Lower lobe of right lung (tissue), 2 donors: Measurements from ENCODE around the gene SAA1. TPM values are rescaled to one million over a fixed set of nuclear protein-coding genes. Genes with fewer than 3 reads are reported as not detected.
"Not testable (repeated sequence)": the region's sequence is repeated elsewhere in the genome, so short reads cannot be mapped to it uniquely, and the experiment has no call there.

Experiments
- ATAC-seq, 2 donors: fragments of 200-7000 bp; cut with Tn5 transposase; one replicate each; pipeline ENCODE4 v1.9.1; 2020 to 2022; ENCODE audit warnings: mild to moderate bottlenecking in 2 of 2, moderate library complexity in 2 of 2
- DNase-seq: peaks from one replicate; pipeline ENCODE4 v3.0.0-alpha.2; 2020
- H3K27ac ChIP-seq: fragments of 200-600 bp; one replicate; pipeline ENCODE4 v1.8.0; 2022
- H3K27me3 ChIP-seq: fragments of 200-600 bp; one replicate; pipeline ENCODE4 v1.8.0; 2022; ENCODE audit warnings: low read depth
- H3K36me3 ChIP-seq: fragments of 200-600 bp; one replicate; pipeline ENCODE4 v1.8.0; 2022; ENCODE audit warnings: mild to moderate bottlenecking
- H3K4me1 ChIP-seq: fragments of 200-600 bp; one replicate; pipeline ENCODE4 v1.8.0; 2022
- H3K4me3 ChIP-seq: fragments of 200-600 bp; one replicate; pipeline ENCODE4 v1.8.0; 2022; ENCODE audit warnings: mild to moderate bottlenecking
- H3K9me3 ChIP-seq: fragments of 200-600 bp; one replicate; pipeline ENCODE4 v1.8.0; 2022
- intact Hi-C: fragments of 100-400 bp; cut with DNase I; formaldehyde crosslinking; loops from one replicate; pipeline ENCODE4 v1.11.0; 2022
- total RNA-seq: library from RNA; stranded (reverse); fragmentation: NEBNext Ultra II Directional; extraction: Animal tissue kit (Norgen Biotek cat#: 25700); gene quantifications from one replicate; pipeline ENCODE4 v1.2.1, GENCODE V29; 2021
- TF ChIP-seq, protein P1 (sequence below): fragments of 200-600 bp; IDR thresholded peaks from one replicate; pipeline ENCODE4 v1.8.0; 2022; ENCODE audit warnings: antibody characterized with exemption, mild to moderate bottlenecking
- donor health status: DM: no; HTN: yes; CAD: no; lungs with severe emphysema.

The SAA1 gene
- total RNA-seq, 1 donor from 2014 or later: 36.7 TPM

- TF ChIP-seq, protein P1, sequence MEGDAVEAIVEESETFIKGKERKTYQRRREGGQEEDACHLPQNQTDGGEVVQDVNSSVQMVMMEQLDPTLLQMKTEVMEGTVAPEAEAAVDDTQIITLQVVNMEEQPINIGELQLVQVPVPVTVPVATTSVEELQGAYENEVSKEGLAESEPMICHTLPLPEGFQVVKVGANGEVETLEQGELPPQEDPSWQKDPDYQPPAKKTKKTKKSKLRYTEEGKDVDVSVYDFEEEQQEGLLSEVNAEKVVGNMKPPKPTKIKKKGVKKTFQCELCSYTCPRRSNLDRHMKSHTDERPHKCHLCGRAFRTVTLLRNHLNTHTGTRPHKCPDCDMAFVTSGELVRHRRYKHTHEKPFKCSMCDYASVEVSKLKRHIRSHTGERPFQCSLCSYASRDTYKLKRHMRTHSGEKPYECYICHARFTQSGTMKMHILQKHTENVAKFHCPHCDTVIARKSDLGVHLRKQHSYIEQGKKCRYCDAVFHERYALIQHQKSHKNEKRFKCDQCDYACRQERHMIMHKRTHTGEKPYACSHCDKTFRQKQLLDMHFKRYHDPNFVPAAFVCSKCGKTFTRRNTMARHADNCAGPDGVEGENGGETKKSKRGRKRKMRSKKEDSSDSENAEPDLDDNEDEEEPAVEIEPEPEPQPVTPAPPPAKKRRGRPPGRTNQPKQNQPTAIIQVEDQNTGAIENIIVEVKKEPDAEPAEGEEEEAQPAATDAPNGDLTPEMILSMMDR: no peak
These were observed 2.0 kb upstream of the SAA1 start for GRCh38 chr11:18264035-18264434.

GRCh38 chr11:18264677-18265555 lies 1.1 kb upstream of the SAA1 start:
- Histone ChIP-seq H3K27me3 (no peaks in the 10 kb centered on the region), H3K9me3 (no peaks in the 10 kb centered on the region), H3K4me1 (peaks cover 5% of the 10 kb centered on the region), H3K36me3 (no peaks in the 10 kb centered on the region), H3K4me3 (no peak overlapping the region), H3K27ac (no peak overlapping the region)
- intact Hi-C loops: no loop called here
- DNase-seq (no peak), ATAC-seq (peak in 1 of 2 donors; percentile 40)
- TF ChIP-seq, protein P1: no peak

More at GRCh38 chr11:18264035-18264434, 2.0 kb upstream of the SAA1 start:
- H3K27me3 ChIP-seq: no peaks in the 10 kb centered on the region
- H3K9me3 ChIP-seq: no peaks in the 10 kb centered on the region
- no peak overlapping the region for H3K4me3 ChIP-seq
- peaks cover 5% of the 10 kb centered on the region for H3K4me1 ChIP-seq
- DNase-seq: no peak
- H3K27ac ChIP-seq: no peak overlapping the region
- ATAC-seq: no peak
- intact Hi-C loops: no loop called here
- no peaks in the 10 kb centered on the region for H3K36me3 ChIP-seq

DNA sequence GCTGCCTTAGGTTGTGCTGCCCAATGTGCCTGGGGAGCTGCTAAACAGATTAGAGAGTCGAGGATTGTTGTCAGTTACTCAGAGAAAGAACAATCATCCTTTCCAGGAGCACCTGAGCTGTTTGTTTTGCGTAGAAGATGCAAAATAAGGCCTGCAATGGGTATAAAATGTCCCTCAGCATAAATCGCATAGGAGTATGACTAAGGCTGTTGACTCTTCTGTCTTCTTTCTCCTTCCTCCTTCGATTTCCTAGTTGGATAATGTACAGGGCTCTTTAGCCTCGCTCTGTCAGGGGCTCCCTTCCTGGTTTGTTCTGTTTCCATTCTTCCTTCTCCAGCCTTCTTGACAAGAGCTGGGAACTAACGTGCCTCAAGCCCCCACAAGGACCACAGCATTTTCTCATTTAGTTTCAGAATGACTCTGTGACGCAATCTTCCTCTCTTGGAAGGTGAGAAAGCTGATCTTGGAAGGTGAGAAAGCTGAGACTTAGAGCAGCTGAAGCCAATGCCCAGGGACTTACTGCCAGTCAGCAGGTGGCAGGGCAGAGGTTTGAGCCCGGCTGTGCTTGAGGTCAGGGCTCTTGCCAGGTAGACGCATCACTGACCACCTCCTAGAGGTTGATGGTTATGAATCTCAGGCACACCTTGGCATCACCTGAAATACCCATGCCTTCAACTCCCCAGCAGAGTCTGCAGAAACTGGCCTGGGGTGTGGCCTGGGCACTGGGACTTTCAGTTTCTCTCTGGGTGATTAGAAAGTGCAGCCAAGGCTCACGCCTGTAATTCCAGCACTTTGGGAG lies 1.5 kb downstream of the SAA1 start:
- H3K36me3 ChIP-seq, H3K27ac ChIP-seq, H3K9me3 ChIP-seq, intact Hi-C loops, DNase-seq, H3K4me1 ChIP-seq, H3K4me3 ChIP-seq, H3K27me3 ChIP-seq: not testable (repeated sequence)
- peak; percentile 62 to 66 for ATAC-seq

GRCh38 chr11:18269252-18269651 lies 3.2 kb downstream of the SAA1 start:
- H3K9me3 ChIP-seq, DNase-seq, intact Hi-C loops, H3K4me1 ChIP-seq, H3K27ac ChIP-seq, H3K27me3 ChIP-seq, H3K4me3 ChIP-seq, H3K36me3 ChIP-seq, ATAC-seq: not testable (repeated sequence)

GRCh38 chr11:18270102-18270501 lies 4.0 kb downstream of the SAA1 start:
- DNase-seq (no peak), ATAC-seq (no peak)
- Histone ChIP-seq H3K27me3 (no peaks in the 10 kb centered on the region), H3K4me3 (no peak overlapping the region), H3K4me1 (peaks cover 5% of the 10 kb centered on the region), H3K36me3 (no peaks in the 10 kb centered on the region), H3K9me3 (no peaks in the 10 kb centered on the region), H3K27ac (no peak overlapping the region)
- TF ChIP-seq, protein P1: no peak
- intact Hi-C loops: no loop called here

- Histone ChIP-seq H3K27me3 (no peaks in the 10 kb centered on the region), H3K4me1 (no peaks in the 10 kb centered on the region), H3K27ac (no peak overlapping the region), H3K4me3 (no peak overlapping the region), H3K36me3 (no peaks in the 10 kb centered on the region), H3K9me3 (no peaks in the 10 kb centered on the region)
- DNase-seq (no peak), ATAC-seq (no peak)
- intact Hi-C loops: no loop called here
- TF ChIP-seq, protein P1: no peak
These were observed 5.1 kb downstream of the SAA1 start for GRCh38 chr11:18271206-18271605.
